ENCODE measurements around the gene CCDC13.

CCDC13 gene

GRCh38 chr3:42749753-42750231 lies 23.3 kb downstream of the CCDC13 start:
- peak; percentile 49 for DNase-seq

DNA sequence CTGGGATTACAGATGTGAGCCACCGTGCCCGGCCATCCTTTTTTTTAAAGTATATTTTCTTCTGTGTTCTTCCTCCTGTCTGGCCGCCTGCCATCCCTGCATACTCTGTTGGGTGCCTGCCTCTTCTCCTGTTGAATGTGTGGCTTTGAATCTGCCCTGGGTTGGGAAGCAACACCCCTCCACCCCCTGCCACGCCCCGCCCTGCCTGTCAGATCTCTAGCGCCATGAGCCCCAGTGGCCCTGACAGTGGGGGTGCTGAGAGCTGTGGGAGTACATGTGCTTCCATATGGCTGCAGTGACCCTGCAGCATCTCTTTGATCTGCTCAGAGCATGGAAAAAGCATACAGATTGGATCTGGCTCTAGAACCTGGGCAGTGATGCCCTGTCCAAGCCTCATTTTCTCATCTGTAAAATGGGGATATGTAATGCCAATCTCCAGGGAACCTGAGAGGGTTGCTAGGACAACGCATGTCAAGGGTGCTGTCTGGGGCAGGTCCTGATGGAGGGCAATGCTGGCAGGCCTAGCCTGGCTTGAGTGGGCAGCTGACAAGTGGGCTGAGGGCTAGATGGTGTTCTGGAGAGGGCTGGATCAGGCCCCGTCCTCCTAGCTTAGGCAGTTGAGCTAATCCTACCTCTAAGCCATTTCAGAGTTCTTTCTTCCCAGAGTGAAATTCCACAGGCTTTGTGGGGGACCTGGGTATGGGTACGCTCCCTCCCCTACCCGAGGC lies 23.9 kb downstream of the CCDC13 start:
- peak; percentile 37 for DNase-seq

- peak; percentile 57 for DNase-seq
Measured at GRCh38 chr3:42747581-42747980, 25.5 kb downstream of the CCDC13 start.

DNA sequence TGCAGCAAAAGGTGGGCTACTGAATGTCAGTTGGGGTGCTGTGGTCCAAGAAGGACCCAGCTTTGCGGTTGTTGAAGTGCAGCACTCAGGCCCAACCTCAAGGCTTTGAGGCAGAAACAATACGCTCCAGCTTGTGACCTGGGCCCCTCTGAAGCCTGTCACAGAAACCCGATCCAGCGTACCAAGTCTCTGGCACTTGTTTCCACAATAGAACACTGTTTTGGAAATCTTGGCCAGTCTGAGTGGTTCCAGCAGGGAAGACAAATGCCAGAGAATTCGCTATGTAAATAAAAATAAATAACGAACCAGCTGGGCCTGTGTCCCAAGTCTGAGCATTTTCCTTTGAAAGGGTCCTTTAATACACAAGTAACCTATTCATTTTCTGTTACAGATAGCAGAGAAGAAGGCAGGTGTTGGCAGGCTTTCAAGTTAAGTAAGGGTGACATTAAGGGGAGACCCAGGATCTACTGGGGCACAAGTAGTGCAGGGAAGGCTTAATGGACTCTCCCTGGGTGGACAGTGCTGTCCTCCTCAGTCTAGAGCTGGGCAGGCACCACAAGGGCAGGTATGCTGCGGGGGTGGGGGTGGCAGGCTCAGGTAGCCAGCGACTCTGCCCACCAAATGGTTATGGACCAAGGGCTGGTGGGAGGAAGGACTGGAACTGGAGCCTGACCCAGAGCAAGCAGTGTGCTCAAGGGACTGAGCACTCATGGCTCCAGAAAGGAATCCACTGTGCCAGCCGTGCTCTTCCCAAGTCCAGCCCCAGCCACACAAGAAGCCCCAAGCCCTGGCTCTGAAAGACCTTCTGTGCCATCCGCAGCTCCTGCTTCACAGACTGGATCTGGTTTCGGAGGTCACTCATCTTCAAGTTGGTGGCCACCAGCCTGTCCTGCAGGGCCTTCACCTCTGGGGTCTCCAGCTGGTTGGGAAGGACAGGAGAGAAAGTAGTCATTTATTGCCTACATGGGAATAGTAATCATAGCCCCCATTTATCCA lies 26.3 kb downstream of the CCDC13 start:
- peak; percentile 32 for DNase-seq

GRCh38 chr3:42745776-42746454 lies 27.1 kb downstream of the CCDC13 start:
- DNase-seq = peak; percentile 35

DNA sequence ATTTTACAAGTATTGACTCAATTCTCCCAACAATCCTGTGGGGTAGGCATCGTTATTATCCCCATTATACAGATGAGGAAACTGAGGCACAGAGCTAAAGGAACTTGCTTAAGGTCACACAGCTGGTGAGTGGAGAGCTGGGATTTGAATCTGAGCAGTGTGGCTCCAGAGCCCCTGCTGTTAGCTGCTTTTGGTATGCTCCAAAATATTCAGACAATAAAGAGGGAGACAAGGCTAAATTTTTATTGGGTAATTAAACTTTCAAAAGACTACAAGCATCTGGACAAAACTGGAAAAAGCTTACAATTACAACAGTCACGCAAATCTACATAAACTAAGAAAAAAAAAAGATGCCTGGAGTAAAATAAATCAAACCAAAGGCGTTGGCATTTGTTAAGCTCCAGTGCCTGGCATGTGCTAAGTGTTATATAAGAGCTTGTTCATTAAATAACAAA lies 27.7 kb downstream of the CCDC13 start:
- DNase-seq = peak; percentile 11

DNA sequence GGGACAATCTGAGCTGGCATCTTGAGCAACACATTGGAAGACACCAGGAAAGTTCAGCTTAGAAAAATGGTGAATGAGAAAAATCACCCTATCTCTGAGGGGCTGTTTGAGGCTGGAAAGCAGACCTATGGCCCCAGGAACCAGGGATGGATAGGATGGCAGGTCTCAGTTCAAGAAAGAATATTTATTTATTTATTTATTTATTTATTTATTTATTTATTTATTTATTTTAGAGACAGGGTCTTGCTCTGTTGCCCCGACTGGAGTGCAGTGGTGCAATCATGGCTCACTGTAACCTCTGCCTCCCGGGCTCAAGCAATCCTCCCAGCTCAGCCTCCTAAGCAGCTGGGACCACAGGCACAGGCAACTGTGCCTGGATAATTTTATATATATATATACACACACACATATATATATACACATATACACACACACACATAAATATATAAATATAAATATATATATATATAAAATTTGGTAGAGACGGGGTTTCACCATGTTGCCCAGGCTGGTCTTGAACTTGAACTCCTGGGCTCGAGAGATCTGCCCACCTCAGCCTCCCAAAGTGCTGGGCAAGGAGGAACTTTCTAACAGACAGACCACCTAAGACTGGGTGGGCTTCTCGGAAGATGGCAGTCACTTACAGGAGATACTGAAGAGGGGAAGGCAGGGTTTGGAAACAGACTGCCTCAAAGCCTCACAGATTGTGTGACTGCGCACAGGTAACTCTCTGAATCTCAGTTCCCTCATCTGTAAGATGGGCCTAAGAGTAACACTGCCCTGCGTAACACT lies 29.7 kb downstream of the CCDC13 start:
- peak; percentile 41 for DNase-seq

- DNase-seq = peak; percentile 37
Measured at GRCh38 chr3:42742688-42743087, 30.4 kb downstream of the CCDC13 start.

GRCh38 chr3:42742259-42742658 lies 30.8 kb downstream of the CCDC13 start:
- peak; percentile 33 for DNase-seq

DNA sequence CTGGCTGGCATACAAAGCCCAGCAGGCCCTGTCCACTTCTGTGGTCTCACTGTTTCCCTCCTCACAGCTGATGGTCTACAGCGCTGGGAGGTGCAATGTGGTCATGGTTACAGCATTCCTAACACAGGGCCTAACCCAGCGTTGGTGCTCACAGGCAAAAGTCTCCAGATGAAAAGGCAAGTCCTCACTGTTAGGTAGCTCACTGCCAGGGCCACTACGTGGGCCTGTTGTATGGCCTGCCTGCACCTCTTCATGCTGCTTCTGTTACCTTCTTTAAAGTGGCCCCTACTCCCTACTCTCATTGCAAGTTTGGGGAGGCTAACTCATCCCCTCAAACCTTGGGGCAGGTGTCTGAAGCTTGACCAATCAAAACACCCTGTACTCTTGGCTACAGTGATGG lies 31.3 kb downstream of the CCDC13 start:
- peak; percentile 4 for DNase-seq

GRCh38 chr3:42739401-42740158 lies 33.5 kb downstream of the CCDC13 start:
- peak; percentile 43 for DNase-seq

GRCh38 chr3:42736531-42736930 lies 36.5 kb downstream of the CCDC13 start:
- DNase-seq = peak; percentile 37

DNA sequence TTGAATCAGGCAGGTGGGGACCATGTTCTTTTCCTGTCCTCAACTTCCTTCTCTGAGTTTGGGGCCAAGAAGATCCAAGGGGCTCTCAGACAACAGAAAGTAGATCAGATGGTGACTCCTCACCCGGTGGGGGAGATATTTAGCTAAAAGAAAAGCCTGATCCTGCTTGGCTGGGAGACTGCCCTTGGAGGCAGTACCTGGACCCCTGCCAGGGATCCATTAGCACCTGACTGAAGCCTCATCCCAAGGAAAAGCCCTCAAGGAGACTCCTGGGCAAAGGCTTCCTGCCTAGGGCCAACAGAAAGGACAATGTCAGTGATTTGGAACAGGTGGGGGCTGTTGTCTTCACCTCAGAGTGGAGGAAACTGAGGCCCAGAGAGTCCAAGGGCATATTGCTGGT lies 37.0 kb downstream of the CCDC13 start:
- peak; percentile 28 for DNase-seq

DNA sequence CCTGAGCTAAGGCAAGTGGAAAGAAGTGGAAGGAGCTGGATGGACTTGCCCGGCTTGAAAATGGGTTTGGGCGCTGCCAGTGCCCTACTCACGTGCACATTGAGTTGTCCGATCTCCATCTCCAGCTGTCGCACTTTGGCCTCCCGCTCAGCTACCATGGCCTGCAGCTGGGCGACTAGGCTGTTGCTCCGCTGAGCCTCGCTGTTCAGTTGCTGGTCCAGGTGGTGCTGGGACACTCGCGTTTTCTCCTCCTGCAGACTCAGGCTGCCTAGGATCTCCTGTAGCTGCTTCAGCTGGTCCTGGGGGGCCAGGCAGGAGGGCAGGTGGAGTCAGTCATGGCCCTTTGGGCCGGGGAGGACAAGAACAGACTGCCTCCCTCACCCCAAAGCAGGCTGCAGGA lies 37.4 kb downstream of the CCDC13 start:
- peak; percentile 19 for DNase-seq

DNA sequence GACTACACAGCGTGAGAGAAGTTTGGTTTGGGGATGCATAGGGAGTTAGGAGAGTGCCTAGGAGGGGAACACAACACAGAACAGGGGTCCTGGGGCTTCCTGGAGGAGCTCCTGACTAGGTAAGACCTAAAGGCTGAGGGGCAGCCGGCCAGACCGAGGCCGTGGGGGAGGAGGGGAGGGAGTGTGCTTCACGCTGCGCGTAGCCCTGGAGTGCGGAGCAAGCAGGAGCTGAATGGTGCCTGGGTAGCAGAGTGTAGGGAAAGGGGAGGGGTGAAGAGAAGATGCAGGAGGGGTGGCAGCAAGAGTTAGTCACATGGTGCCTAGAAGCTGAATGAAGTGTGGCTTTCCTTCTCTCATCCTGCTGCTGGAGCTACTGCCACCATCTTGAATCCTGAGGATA lies 38.0 kb downstream of the CCDC13 start:
- DNase-seq = peak; percentile 7

DNA sequence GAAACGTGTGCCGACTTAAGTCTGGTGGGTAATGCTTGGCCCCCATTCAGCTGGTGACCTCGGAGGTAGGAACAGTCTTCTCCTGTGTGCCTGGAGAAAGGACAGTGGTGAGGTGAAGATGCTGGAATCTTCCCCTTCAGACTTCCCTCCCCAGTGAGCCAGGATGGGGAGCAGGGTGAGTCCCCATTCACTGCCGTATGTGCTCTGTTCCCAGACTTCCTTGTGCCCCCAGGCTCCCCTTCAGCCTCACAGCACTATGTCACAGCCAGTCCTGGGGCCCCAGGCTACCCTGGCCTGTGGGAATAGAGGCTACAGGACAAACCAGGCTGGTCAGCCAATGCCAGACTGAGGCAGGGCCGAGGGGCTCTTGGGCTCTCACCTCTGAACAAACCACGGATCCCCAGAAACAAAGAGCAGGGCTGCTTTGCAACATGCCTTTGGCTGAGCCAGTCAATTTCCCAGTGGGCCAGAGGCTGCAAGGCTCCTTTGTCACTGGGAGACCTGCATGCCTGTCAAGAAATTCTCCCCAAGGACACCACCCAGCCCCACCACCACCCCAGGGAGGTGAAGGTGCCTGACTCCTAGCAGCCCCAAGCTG lies 38.7 kb downstream of the CCDC13 start:
- peak; percentile 47 for DNase-seq

- DNase-seq = peak; percentile 42
Measured at GRCh38 chr3:42733501-42734262, 39.4 kb downstream of the CCDC13 start.

DNA sequence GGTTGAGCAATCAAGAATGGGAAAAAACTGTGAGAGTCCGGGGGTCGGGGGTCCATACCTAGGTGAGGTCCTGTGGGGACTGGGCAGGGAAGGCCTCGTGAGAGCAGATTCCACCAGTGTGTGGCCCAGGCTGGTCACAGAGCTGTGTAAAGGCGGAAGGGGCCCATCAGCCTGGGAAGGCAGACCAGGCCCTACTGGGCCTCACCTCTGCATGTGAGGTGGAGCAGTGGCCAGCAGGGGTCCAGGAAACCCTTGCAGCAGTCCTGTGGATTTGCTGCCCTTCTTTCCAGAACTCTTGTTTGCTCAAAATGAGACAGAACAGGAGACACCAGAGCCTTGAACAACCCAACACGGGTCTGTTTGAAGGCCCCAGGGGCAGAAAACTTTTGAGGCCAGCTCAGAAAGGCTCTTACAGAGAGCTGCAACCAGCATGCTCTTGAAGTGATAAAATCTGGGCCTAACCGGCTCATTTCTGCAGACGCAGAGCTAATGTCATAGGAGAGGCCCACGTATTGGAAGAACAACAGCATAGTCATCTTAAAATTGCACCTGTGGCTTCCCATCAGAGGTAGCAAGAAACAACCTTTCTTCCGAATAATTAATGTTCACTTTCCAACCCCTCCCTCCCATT lies 40.1 kb downstream of the CCDC13 start:
- DNase-seq = peak; percentile 32

GRCh38 chr3:42732196-42732828 lies 40.7 kb downstream of the CCDC13 start:
- peak; percentile 42 for DNase-seq

Data from activated CD8-positive, alpha-beta memory T cell treated with anti-CD3 and anti-CD28 coated beads for 24 hours (primary cell).